ENCODE measurements around the gene DUSP2. TPM values are rescaled to one million over a fixed set of nuclear protein-coding genes. Genes with fewer than 3 reads are reported as not detected.

Gene DUSP2
- total RNA-seq, 1 experiment from 2014 or later: 4.9 TPM

GRCh38 chr2:96109931-96110511 is 35.2 kb downstream of the DUSP2 start:
- CTCF ChIA-PET: no interaction called here
- BruUV-seq (replicated peaks): no TSS peak
- Histone ChIP-seq H3K27ac (ENCODE audit: low read length) (no peak overlapping the region), H3K36me3 (ENCODE audit: control insufficient read depth, insufficient read depth, low read length) (no peaks in the 10 kb centered on the region), H3K9me3 (ENCODE audit: control insufficient read depth, insufficient read depth, low read depth, low read length) (no peaks in the 10 kb centered on the region), H3K4me3 (ENCODE audit: low read depth in 2 of 2, low read length in 2 of 2) (no peak overlapping the region), H3K4me1 (ENCODE audit: control insufficient read depth, insufficient read depth, low read length) (0 out of 2 replicates have a peak, but pooled peaks cover 3% of the 10 kb centered on the region), H3K27me3 (ENCODE audit: control insufficient read depth, insufficient read depth, low read length) (no peaks in the 10 kb centered on the region)
- DNase-seq (ENCODE audit: low read depth, low spot score) (no peak), ATAC-seq (no peak)
- POLR2A ChIA-PET: no interaction called here
- TF ChIP-seq POLR2AphosphoS5 (IDR thresholded peaks at IDR 0.05; ENCODE audit: low read depth, low read length) (no peak), TCF7L2 (IDR thresholded peaks at IDR 0.05; ENCODE audit: low read depth, low read length) (no peak), CTCF (IDR thresholded peaks at IDR 0.05) (no peak), SIN3A (IDR thresholded peaks at IDR 0.05; ENCODE audit: borderline replicate concordance, insufficient read depth, low read depth, low read length) (no peak), REST (IDR thresholded peaks at IDR 0.05; ENCODE audit: insufficient read depth in 1 of 2, low read depth in 2 of 2, low read length in 1 of 2) (no peak)
- intact Hi-C loops (cut with micrococcal nuclease; ENCODE audit: unreplicated experiment) (no loop called here), in situ Hi-C loops (cut with HindIII; ENCODE audit: low pct_unique_long_range_greater_than_20kb, low sequenced_read_pairs) (no loop called here)

- in situ Hi-C loops (cut with HindIII; ENCODE audit: low pct_unique_long_range_greater_than_20kb, low sequenced_read_pairs) (no loop called here), intact Hi-C loops (cut with micrococcal nuclease; ENCODE audit: unreplicated experiment) (no loop called here)
- POLR2A ChIA-PET: no interaction called here
- no peaks in the 10 kb centered on the region for H3K27me3 ChIP-seq (ENCODE audit: control insufficient read depth, insufficient read depth, low read length)
- ATAC-seq: no peak
- no peak for DNase-seq (ENCODE audit: low read depth, low spot score)
- CTCF ChIA-PET: no interaction called here
- H3K27ac ChIP-seq (ENCODE audit: low read length): no peak overlapping the region
- H3K4me1 ChIP-seq (ENCODE audit: control insufficient read depth, insufficient read depth, low read length): 0 out of 2 replicates have a peak, but pooled peaks cover 3% of the 10 kb centered on the region
- BruUV-seq (replicated peaks): no TSS peak
- TF ChIP-seq REST (IDR thresholded peaks at IDR 0.05; ENCODE audit: insufficient read depth in 1 of 2, low read depth in 2 of 2, low read length in 1 of 2) (no peak), TCF7L2 (IDR thresholded peaks at IDR 0.05; ENCODE audit: low read depth, low read length) (no peak), SIN3A (IDR thresholded peaks at IDR 0.05; ENCODE audit: borderline replicate concordance, insufficient read depth, low read depth, low read length) (no peak), POLR2AphosphoS5 (IDR thresholded peaks at IDR 0.05; ENCODE audit: low read depth, low read length) (no peak), CTCF (IDR thresholded peaks at IDR 0.05) (no peak)
- no peaks in the 10 kb centered on the region for H3K36me3 ChIP-seq (ENCODE audit: control insufficient read depth, insufficient read depth, low read length)
- H3K9me3 ChIP-seq (ENCODE audit: control insufficient read depth, insufficient read depth, low read depth, low read length): no peaks in the 10 kb centered on the region
- H3K4me3 ChIP-seq (ENCODE audit: low read depth in 2 of 2, low read length in 2 of 2): no peak overlapping the region
Observed at GRCh38 chr2:96109361-96109680, 35.9 kb downstream of the DUSP2 start.

Measured in Panc1 (cell line).